IMR-90 (cell line): Measurements from ENCODE around the gene BHLHE23. TPM values are rescaled to one million over a fixed set of nuclear protein-coding genes. Genes with fewer than 3 reads are reported as not detected.

ENCODE experiments used
- ATAC-seq: fragments of 200-7000 bp; cut with Tn5 transposase; 2 replicates; pipeline ENCODE4 v1.9.1; 2020; ENCODE audit warnings: low read depth, mild to moderate bottlenecking, moderate library complexity
- BruUV-seq: library from RNA; stranded (reverse); fragments of 400-500 nt; replicated peaks from 2 replicates; lab custom pipeline; 2021; lab: Mats Ljungman, UMichigan
- CTCF ChIA-PET: fragments of 300-600 bp; formaldehyde crosslinking; extraction: SDS; loops from one replicate; lab custom pipeline; 2021; ENCODE audit warnings: antibody characterized with exemption; lab: Yijun Ruan, JAX
- POLR2A ChIA-PET: fragments of 300-600 bp; sonication (Branson Sonifier 250); formaldehyde crosslinking; loops from one replicate; lab custom pipeline; 2022; ENCODE audit warnings: antibody characterized with exemption; ENCODE audit not compliant: unreplicated experiment; lab: Charles Lee
- DNase-seq: peaks from one replicate; pipeline ENCODE4 v3.0.0; 2013
- H2AFZ ChIP-seq: replicated peaks from 2 replicates; pipeline ENCODE3; 2013; ENCODE audit warnings: low read length, mild to moderate bottlenecking; ENCODE audit not compliant: poor library complexity
- H2AK5ac ChIP-seq: 2 replicates; pipeline ENCODE4 v1.6.1; 2013; ENCODE audit warnings: low read depth, low read length, inconsistent platforms
- H2AK9ac ChIP-seq: replicated peaks from 2 replicates; pipeline ENCODE3; 2013; ENCODE audit warnings: mild to moderate bottlenecking, low read depth, low read length, moderate library complexity; ENCODE audit not compliant: poor library complexity
- H2BK120ac ChIP-seq: 2 replicates; pipeline ENCODE4 v1.6.1; 2013; ENCODE audit warnings: low read depth, low read length, inconsistent platforms
- H2BK15ac ChIP-seq: 3 replicates; pipeline ENCODE4 v1.6.1; 2013; ENCODE audit warnings: low read depth, low read length, inconsistent platforms
- H2BK20ac ChIP-seq: 2 replicates; pipeline ENCODE4 v1.6.1; 2013; ENCODE audit warnings: low read depth, mild to moderate bottlenecking, inconsistent platforms, low read length, moderate library complexity
- H2BK5ac ChIP-seq: 2 replicates; pipeline ENCODE4 v1.6.1; 2013; ENCODE audit warnings: mild to moderate bottlenecking, low read depth, low read length, inconsistent platforms; ENCODE audit not compliant: poor library complexity, severe bottlenecking
- H3K14ac ChIP-seq: replicated peaks from 2 replicates; pipeline ENCODE4 v1.6.1; 2013; ENCODE audit warnings: low read depth, low read length, inconsistent platforms
- H3K18ac ChIP-seq: 2 replicates; pipeline ENCODE4 v1.6.1; 2013; ENCODE audit warnings: low read depth, low read length, control low read depth
- H3K23ac ChIP-seq: 2 replicates; pipeline ENCODE4 v1.6.1; 2013; ENCODE audit warnings: low read depth, low read length, inconsistent platforms
- H3K27ac ChIP-seq: 2 replicates; pipeline ENCODE4 v1.5.1; 2013; ENCODE audit warnings: mild to moderate bottlenecking, control low read depth, low read length; ENCODE audit not compliant: insufficient read depth
- H3K27me3 ChIP-seq: 2 replicates; pipeline ENCODE4 v1.6.1; 2013; ENCODE audit warnings: low read length; ENCODE audit not compliant: control insufficient read depth, insufficient read depth
- H3K36me3 ChIP-seq: 2 replicates; pipeline ENCODE4 v1.6.1; 2013; ENCODE audit warnings: low read length, mixed read lengths; ENCODE audit not compliant: control insufficient read depth, insufficient read depth
- H3K4ac ChIP-seq: 2 replicates; pipeline ENCODE4 v1.6.1; 2013; ENCODE audit warnings: low read depth, low read length, inconsistent platforms
- H3K4me1 ChIP-seq: 2 replicates; pipeline ENCODE4 v1.6.1; 2013; ENCODE audit warnings: low read length, mixed read lengths; ENCODE audit not compliant: control insufficient read depth, insufficient read depth
- H3K4me2 ChIP-seq: 2 replicates; pipeline ENCODE4 v1.6.1; 2013; ENCODE audit warnings: low read depth, mild to moderate bottlenecking, control low read depth, low read length, moderate library complexity
- H3K4me3 ChIP-seq: 2 replicates; pipeline ENCODE4 v1.5.1; 2013; ENCODE audit warnings: low read depth, mild to moderate bottlenecking, control low read depth, low read length, moderate library complexity; ENCODE audit not compliant: insufficient read depth
- H3K56ac ChIP-seq: 2 replicates; pipeline ENCODE4 v1.6.1; 2013; ENCODE audit warnings: low read length, inconsistent platforms; ENCODE audit not compliant: insufficient read depth; ENCODE audit errors: extremely low read depth
- H3K79me1 ChIP-seq, 2 experiments: 2 replicates each; pipeline ENCODE4 v1.6.1; 2013; ENCODE audit warnings: low read length in 2 of 2, inconsistent platforms in 1 of 2, low read depth in 1 of 2
- H3K9ac ChIP-seq: 2 replicates; pipeline ENCODE4 v1.6.1; 2013; ENCODE audit warnings: low read depth, low read length, control low read depth
- H3K9me1 ChIP-seq: 2 replicates; pipeline ENCODE4 v1.6.1; 2013; ENCODE audit warnings: low read length, inconsistent platforms; ENCODE audit not compliant: insufficient read depth
- H3K9me3 ChIP-seq: 2 replicates; pipeline ENCODE4 v1.6.1; 2013; ENCODE audit warnings: low read length; ENCODE audit not compliant: control insufficient read depth, insufficient read depth
- H4K20me1 ChIP-seq: 2 replicates; pipeline ENCODE4 v1.6.1; 2013; ENCODE audit warnings: low read length, inconsistent platforms; ENCODE audit not compliant: insufficient read depth
- H4K5ac ChIP-seq: 2 replicates; pipeline ENCODE4 v1.6.1; 2013; ENCODE audit warnings: mild to moderate bottlenecking, low read depth, low read length, control low read depth
- H4K8ac ChIP-seq, 2 experiments: 2 replicates each; pipeline ENCODE4 v1.6.1; 2013; ENCODE audit warnings: low read depth in 2 of 2, low read length in 2 of 2, control low read depth in 1 of 2, inconsistent platforms in 1 of 2
- H4K91ac ChIP-seq: 2 replicates; pipeline ENCODE4 v1.6.1; 2013; ENCODE audit warnings: low read depth, low read length, inconsistent platforms; ENCODE audit not compliant: insufficient read depth
- BHLHE40 ChIP-seq: fragments of 150-350 bp; IDR thresholded peaks from 2 replicates; pipeline ENCODE4 v1.6.1; 2016; ENCODE audit warnings: mild to moderate bottlenecking, low read depth, low read length
- MXI1 ChIP-seq: IDR thresholded peaks from 2 replicates; pipeline ENCODE4 v1.6.1; 2012; ENCODE audit warnings: low read depth, mild to moderate bottlenecking, low read length, moderate library complexity, borderline replicate concordance
- SMC3 ChIP-seq: fragments of 150-350 bp; IDR thresholded peaks from 2 replicates; pipeline ENCODE4 v1.6.1; 2016; ENCODE audit warnings: low read depth, mild to moderate bottlenecking, antibody characterized with exemption, low read length, moderate library complexity
- WGBS, 2 experiments: methylation state at CpG; one replicate each; pipeline versions ENCODE4 v1.1.5 to v1.1.7; 2013; ENCODE audit warnings: missing lambda C conversion rate in 2 of 2; ENCODE audit not compliant: insufficient read length in 1 of 2; ENCODE audit errors: extremely low coverage in 2 of 2; 5-methylcytosine and 5-hydroxymethylcytosine counted together
- dilution Hi-C: fragments of 300-500 bp; cut with HindIII; formaldehyde crosslinking; loops from one replicate; pipeline ENCODE4 v1.14.3; 2018; ENCODE audit warnings: low sequenced_read_pairs; ENCODE audit not compliant: unreplicated experiment
- in situ Hi-C: fragments of 300-500 bp; cut with MboI; formaldehyde crosslinking; loops from 3 replicates; pipeline ENCODE4 v1.14.3; 2019; ENCODE audit warnings: low sequenced_read_pairs, inconsistent platforms, mixed read lengths
- intact Hi-C: fragments of 100-400 bp; cut with micrococcal nuclease; formaldehyde crosslinking; loops from 2 replicates; pipeline ENCODE4 v1.10.0; 2022
- polyA plus RNA-seq, 3 experiments: library from polyadenylated mRNA; depleted of rRNA; stranded (reverse); fragments of >200 nt; gene quantifications; 2 replicates each; pipeline ENCODE4 v1.2.3, GENCODE V29; 2012; ENCODE audit warnings: low replicate concordance in 1 of 3
- total RNA-seq: library from RNA; depleted of rRNA; stranded (reverse); fragments of >200 nt; gene quantifications from 2 replicates; pipeline ENCODE4 v1.2.3, GENCODE V29; 2012
- TF ChIP-seq, protein P1 (sequence below): fragments of 150-350 bp; IDR thresholded peaks from 2 replicates; pipeline ENCODE4 v1.6.1; 2016; ENCODE audit warnings: low read depth, mild to moderate bottlenecking, low read length, moderate library complexity, borderline replicate concordance

BHLHE23 gene
- total and polyA plus RNA-seq, 2 of the 4 experiments (the other 2 are of a cell fraction): not detected

DNA sequence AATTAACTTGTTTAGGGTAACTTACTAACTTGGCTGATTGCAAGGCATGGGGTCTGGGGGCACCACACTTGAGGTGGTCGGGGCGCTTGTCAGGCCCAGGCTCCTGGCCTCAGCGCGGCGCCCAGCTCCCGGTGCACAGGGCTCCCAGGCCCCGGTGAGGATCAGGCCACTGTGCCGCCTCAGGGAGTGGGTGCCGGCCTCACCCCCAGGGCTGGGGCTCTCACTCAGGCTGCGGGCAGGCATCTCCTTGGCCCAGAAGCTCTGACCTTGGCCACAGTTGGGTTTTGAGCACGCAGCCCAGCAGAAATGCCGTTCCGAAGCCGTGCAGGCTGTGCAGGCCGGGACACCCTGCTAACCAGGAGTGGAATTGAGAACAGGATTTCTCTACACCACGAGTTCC is 37.8 kb upstream of the BHLHE23 start:
- ChIA-PET CTCF (no interaction called here), POLR2A (no interaction called here)
- no peak overlapping the region for H2AK5ac ChIP-seq
- dilution Hi-C loops: no loop called here
- no TSS peak for BruUV-seq
- peaks cover 6% of the 10 kb centered on the region; the same call in 1 of the 2 replicates for H3K9me3 ChIP-seq
- H3K4ac ChIP-seq: no peak overlapping the region
- no peak overlapping the region for H2AFZ ChIP-seq
- no peak overlapping the region for H3K56ac ChIP-seq
- H3K36me3 ChIP-seq: no peaks in the 10 kb centered on the region
- H3K27me3 ChIP-seq: peaks cover 32% of the 10 kb centered on the region
- H2AK9ac ChIP-seq: no peak overlapping the region
- no peak overlapping the region for H2BK15ac ChIP-seq
- no peak for ATAC-seq
- H4K91ac ChIP-seq: no peak overlapping the region
- no peak overlapping the region for H2BK5ac ChIP-seq
- WGBS, 2 experiments: 79% methylated on average over 8 of the region's 16 CpGs; no CpG with 5 or more reads in 1 of the 2 experiments
- no peak overlapping the region for H2BK120ac ChIP-seq
- H4K20me1 ChIP-seq: no peaks in the 10 kb centered on the region
- H3K9me1 ChIP-seq: no peaks in the 10 kb centered on the region
- no peak overlapping the region for H3K27ac ChIP-seq
- no peak overlapping the region for H3K18ac ChIP-seq
- in situ Hi-C loops: no loop called here
- no peaks in the 10 kb centered on the region for H3K4me1 ChIP-seq
- no peak for TF ChIP-seq BHLHE40
- no peak for TF ChIP-seq SMC3
- TF ChIP-seq MXI1: no peak
- TF ChIP-seq, protein P1, sequence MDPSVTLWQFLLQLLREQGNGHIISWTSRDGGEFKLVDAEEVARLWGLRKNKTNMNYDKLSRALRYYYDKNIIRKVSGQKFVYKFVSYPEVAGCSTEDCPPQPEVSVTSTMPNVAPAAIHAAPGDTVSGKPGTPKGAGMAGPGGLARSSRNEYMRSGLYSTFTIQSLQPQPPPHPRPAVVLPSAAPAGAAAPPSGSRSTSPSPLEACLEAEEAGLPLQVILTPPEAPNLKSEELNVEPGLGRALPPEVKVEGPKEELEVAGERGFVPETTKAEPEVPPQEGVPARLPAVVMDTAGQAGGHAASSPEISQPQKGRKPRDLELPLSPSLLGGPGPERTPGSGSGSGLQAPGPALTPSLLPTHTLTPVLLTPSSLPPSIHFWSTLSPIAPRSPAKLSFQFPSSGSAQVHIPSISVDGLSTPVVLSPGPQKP: no peak
- DNase-seq: no peak
- no peak overlapping the region for H3K23ac ChIP-seq
- H3K9ac ChIP-seq: no peak overlapping the region
- H3K79me1 ChIP-seq: no peaks in the 10 kb centered on the region
- no peak overlapping the region for H3K14ac ChIP-seq
- H4K8ac ChIP-seq: no peak overlapping the region
- intact Hi-C loops: no loop called here
- no peak overlapping the region for H3K4me3 ChIP-seq
- H2BK20ac ChIP-seq: no peak overlapping the region
- H4K5ac ChIP-seq: no peak overlapping the region
- H3K4me2 ChIP-seq: no peak overlapping the region
